LNCAP (cell line): ENCODE data around the gene ZFHX3.

Experiments
- CTCF ChIP-seq: fragments of 450-650 bp; IDR thresholded peaks from 2 replicates; pipeline ENCODE4 v1.5.1; 2017; ENCODE audit warnings: mild to moderate bottlenecking

ZFHX3 gene

GRCh38 chr16:72789465-72789864 lies 258.5 kb downstream of the ZFHX3 start:
- no peak for TF ChIP-seq CTCF

GRCh38 chr16:72788269-72788809 lies 259.6 kb downstream of the ZFHX3 start:
- TF ChIP-seq CTCF: no peak

GRCh38 chr16:72787514-72788268 lies 260.2 kb downstream of the ZFHX3 start:
- TF ChIP-seq CTCF: no peak; the same call in 1 of the 2 replicates

- TF ChIP-seq CTCF: no peak
These were observed 260.8 kb downstream of the ZFHX3 start for GRCh38 chr16:72787130-72787513.

- TF ChIP-seq CTCF: no peak
These were observed 261.3 kb downstream of the ZFHX3 start for GRCh38 chr16:72786606-72787005.

GRCh38 chr16:72785886-72786285 lies 262.0 kb downstream of the ZFHX3 start:
- no peak for TF ChIP-seq CTCF

GRCh38 chr16:72785171-72785570 lies 262.8 kb downstream of the ZFHX3 start:
- no peak for TF ChIP-seq CTCF
